AG04449 (cell line): ENCODE data around the gene PRKD2.

Source experiments
- CTCF ChIA-PET: fragments of 350-600 bp; formaldehyde crosslinking; extraction: SDS; loops from one replicate; lab custom pipeline; 2021; ENCODE audit warnings: antibody characterized with exemption; lab: Yijun Ruan, JAX
- POLR2A ChIA-PET: fragments of 400-600, 350-600 bp; formaldehyde crosslinking; extraction: SDS; loops from one replicate; lab custom pipeline; 2020; ENCODE audit warnings: antibody characterized with exemption, inconsistent platforms; lab: Yijun Ruan, JAX
- DNase-seq: peaks from one replicate; pipeline ENCODE4 v3.0.0-alpha.2; 2010; ENCODE audit warnings: low read depth, low spot score
- H3K4me3 ChIP-seq: 2 replicates; pipeline ENCODE4 v1.5.1; 2011; ENCODE audit warnings: low read depth, mild to moderate bottlenecking, control low read depth, low read length
- TF ChIP-seq, protein P1 (sequence below): IDR thresholded peaks from one replicate; pipeline ENCODE4 v1.5.1; 2011; ENCODE audit warnings: mild to moderate bottlenecking, moderate library complexity, low read length, control low read depth, inconsistent platforms; ENCODE audit not compliant: insufficient read depth; ENCODE audit errors: missing control alignments

The PRKD2 gene

DNA sequence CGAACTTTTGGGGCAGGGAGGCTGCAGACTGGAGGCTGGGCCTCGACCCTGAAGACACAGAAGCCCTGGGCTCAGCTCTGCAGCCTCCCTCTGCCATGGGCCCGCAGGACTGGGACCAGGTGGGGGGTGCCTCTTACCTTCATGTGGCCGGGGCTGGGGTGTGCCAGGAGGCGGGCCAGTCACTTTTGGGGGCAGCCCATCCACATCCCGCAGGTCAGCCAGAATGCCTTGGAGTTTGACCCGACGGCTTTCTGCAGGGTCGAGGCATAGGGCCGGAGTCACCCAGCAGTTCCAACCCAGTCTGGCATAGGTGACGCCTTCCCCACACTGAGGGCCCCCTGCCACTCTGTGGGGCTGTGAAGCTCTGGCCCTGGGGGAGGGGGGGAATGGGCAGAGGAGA is 10.8 kb upstream of the PRKD2 start:
- no peak overlapping the region for H3K4me3 ChIP-seq
- no peak for DNase-seq
- CTCF ChIA-PET = interaction anchor here (1.0 to 6.0 kb wide), 19 partner anchors 8 to 202 kb away, joined by 3 to 138 read pairs (median 8); partner anchors contain the start of genes FKRP and PRKD2
- POLR2A ChIA-PET = no interaction called here
- TF ChIP-seq, protein P1, sequence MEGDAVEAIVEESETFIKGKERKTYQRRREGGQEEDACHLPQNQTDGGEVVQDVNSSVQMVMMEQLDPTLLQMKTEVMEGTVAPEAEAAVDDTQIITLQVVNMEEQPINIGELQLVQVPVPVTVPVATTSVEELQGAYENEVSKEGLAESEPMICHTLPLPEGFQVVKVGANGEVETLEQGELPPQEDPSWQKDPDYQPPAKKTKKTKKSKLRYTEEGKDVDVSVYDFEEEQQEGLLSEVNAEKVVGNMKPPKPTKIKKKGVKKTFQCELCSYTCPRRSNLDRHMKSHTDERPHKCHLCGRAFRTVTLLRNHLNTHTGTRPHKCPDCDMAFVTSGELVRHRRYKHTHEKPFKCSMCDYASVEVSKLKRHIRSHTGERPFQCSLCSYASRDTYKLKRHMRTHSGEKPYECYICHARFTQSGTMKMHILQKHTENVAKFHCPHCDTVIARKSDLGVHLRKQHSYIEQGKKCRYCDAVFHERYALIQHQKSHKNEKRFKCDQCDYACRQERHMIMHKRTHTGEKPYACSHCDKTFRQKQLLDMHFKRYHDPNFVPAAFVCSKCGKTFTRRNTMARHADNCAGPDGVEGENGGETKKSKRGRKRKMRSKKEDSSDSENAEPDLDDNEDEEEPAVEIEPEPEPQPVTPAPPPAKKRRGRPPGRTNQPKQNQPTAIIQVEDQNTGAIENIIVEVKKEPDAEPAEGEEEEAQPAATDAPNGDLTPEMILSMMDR = no peak

DNA sequence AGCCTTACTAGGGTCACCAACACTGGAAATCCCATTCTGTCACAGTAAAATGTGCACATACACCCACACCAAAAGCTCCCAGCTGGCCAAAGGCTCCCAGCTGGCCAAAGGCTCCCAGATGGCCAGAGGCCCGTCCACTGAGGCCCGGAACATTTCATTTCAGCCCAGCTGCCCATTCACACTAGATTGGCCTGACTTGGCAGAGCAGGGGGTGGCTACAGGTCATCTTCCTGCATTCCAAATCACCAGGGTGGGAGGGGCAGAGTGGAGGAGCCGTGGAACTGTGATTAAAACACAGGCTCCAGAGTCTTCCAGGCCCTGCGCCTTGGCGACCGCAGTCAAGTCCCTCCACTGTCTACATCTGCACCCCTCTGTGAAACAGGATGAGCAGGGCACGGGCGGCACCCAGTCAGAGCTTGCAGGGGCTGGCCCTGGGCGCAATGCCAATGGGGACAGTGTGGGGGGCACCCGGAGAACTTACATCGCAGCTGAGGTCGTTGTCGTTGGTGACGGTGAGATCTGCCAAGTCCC is 10.1 kb upstream of the PRKD2 start:
- ChIA-PET POLR2A (no interaction called here), CTCF (interaction anchor here (1.0 to 6.0 kb wide), 4 partner anchors 14 to 113 kb away, joined by 3 to 138 read pairs (median 29); partner anchors contain the start of gene FKRP)
- TF ChIP-seq, protein P1 = no peak
- no peak overlapping the region for H3K4me3 ChIP-seq
- no peak for DNase-seq

DNA sequence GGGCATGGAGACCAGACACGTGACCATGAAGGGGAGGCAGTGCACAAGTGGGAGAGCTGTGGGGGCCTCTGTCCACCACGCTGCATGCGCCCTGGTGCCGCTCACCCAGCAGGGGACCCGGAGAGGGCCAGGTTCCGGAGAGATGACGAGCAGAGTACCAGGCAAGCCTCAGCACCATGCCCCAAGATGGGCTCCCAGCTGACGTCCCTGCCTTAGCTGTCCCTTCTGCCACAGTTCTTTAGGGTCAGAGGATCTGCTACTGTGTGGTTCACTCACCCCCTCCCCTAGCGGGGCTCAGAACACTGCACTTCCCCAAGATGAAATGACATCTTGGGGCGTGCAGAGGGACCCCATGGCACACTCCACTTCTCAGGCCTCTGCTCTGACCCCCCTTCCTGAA is 9.6 kb upstream of the PRKD2 start:
- H3K4me3 ChIP-seq = no peak overlapping the region
- TF ChIP-seq, protein P1 = no peak
- CTCF ChIA-PET = interaction anchor here (1.0 to 6.0 kb wide), 3 partner anchors 15 to 113 kb away, joined by 3 to 138 read pairs (median 54); partner anchors contain the start of gene FKRP
- no peak for DNase-seq
- POLR2A ChIA-PET = no interaction called here

DNA sequence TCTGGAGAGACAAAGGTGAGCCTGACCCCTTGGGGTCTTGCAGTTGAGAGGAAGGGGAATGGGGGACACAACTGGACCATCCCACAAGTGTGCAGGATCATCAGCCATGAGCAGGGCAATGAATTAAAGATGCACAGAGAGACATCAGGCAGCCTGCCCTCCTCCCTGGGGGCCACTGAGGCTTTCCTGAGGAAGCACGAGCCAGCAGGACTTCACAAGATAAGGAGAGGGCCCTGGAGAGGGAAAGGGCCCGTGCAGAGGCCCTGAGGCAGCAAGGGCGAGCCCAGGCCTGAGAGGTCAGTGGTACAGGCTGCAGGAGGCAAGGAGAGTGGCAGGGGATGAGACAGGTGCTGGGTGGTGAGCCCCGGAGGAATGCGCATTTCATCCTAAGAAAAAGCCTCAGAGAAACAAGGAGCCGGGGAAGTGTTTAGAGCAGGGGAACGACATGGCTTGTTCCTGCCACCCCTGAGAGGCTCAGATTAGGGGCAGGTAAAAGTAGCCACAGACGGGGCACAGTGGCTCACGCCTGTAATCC is 9.0 kb upstream of the PRKD2 start:
- ChIA-PET CTCF (interaction anchor here (1.0 to 3.9 kb wide), 3 partner anchors 15 to 22 kb away, joined by 3 to 54 read pairs (median 3); no protein-coding TSS in a partner anchor), POLR2A (no interaction called here)
- TF ChIP-seq, protein P1 = no peak
- DNase-seq = no peak
- H3K4me3 ChIP-seq = no peak overlapping the region

DNA sequence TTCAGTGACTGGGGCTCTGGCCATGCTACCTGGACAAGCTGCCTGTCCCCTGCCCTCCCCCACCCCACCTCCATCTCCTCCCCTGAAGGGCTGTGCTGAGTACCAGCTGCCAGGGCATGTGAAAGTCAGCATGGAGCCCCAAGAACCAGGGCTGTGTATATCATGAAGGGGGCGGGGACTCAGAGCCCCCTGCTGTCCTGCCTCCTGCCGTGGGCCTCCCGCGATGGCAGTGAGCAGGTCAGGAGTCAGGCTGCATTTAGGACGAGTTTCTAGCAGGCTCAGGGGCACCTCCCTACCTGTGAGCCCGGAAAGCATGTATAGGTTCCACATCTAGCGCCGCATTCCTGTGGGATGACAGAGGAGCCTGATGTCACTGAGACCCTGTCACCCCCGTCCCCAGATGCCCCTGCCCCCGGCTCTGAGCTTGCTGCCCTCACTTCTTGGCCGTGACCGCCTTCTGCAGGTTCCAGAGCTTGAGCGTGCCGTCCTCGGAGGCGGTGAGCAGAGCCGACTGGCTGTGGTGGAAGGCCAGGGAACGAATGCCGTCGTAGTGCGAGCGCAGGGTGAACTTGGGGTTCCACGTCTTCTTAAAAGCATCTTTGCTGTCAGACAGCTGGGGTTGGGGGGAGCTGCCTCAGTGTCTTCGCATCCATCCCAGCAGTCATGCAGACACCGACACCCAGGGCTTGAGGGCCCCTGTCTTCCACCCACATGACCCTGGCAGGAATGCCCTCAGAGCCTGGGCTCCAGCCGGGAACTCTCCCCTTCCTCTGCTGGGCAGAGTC is 8.3 kb upstream of the PRKD2 start:
- H3K4me3 ChIP-seq = no peak overlapping the region
- POLR2A ChIA-PET = no interaction called here
- CTCF ChIA-PET = interaction anchor here (0.9 to 1.2 kb wide), 4 partner anchors 8 to 116 kb away, joined by 3 to 4 read pairs (median 4); no protein-coding TSS in a partner anchor
- TF ChIP-seq, protein P1 = no peak
- DNase-seq = no peak

DNA sequence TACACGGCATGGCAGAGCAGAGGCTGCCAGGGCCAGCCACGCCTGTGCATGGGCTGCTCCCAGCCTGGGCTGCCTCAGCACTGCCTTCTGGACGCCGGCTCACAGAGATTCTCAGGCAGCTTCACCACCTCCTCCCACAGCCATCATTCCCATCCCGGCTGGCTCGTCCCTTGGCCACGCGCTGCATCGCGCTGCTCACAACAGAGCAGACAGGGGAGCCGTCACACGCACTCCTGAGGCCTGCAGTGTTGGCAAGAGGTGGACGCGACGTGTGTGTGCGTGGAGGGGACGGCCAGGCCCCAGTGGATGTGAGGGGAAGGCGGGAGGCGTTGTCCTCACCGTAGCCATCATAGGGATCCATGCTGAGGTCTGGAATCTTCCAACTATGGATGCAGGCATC is 7.6 kb upstream of the PRKD2 start:
- POLR2A ChIA-PET = no interaction called here
- DNase-seq = no peak
- TF ChIP-seq, protein P1 = no peak
- H3K4me3 ChIP-seq = no peak overlapping the region
- CTCF ChIA-PET = interaction anchor here (0.9 to 1.2 kb wide), 3 partner anchors 9 to 116 kb away, joined by 3 to 4 read pairs (median 4); no protein-coding TSS in a partner anchor
